GM10847 (cell line): ENCODE results near the gene ANAPC10.

Source experiments
- POLR2A ChIP-seq: IDR thresholded peaks from 2 replicates; pipeline ENCODE4 v1.6.1; 2011; ENCODE audit not compliant: insufficient read length; ENCODE audit errors: extremely low read depth

ANAPC10 gene, protein sequence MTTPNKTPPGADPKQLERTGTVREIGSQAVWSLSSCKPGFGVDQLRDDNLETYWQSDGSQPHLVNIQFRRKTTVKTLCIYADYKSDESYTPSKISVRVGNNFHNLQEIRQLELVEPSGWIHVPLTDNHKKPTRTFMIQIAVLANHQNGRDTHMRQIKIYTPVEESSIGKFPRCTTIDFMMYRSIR

DNA sequence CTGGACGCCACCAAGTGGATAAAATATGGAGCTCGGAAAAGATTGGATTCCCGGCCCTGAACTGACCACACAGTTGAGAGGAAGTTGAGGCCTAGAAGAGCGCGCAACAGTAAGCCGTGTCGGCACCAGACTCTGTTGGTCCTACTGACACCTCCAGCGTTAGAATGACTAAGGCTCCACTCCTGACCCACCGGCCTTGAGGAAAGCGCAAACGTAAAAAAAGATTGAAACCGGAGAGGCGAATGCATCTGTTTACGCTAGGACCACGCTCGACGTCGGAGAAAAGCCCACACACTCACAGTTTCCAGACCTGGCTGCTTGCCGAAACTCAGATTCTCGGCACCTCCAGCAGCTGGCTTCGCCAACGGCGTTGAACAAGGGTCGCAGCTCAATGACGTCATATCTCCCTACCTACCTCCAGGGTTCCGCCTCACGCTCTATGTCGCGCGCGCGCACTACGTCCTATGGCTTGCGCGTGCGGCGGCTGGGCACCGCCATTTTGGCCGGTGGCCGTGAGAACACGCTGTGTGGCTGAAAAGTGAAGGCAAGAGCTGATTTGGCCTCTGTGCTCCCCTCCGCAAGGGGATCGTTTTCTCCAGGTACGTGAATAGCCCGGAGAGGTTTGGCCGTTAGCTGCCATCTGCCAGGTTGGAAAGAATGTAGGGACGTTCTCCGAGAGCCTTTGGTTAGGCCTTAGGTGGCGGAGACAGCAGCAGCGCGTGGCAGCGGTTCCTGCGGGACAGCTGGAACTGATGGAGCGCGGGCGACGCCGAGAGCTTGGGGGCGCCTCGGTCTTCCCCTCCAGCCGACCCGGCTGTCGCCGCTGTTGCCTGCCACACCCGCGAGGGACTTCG, at the start of gene ANAPC10, which contains the start of gene ABCE1:
ANAPC10 (minus strand) TSS at position 376 of the 854 bp plus-strand sequence. CDS start 2,097 bp downstream, outside the sequence.
ABCE1 (plus strand) TSS at position 491 of the 854 bp plus-strand sequence. CDS start 6,102 bp downstream, outside the sequence.
- TF ChIP-seq POLR2A: peak; percentile 81

- TF ChIP-seq POLR2A: no peak
Observed at GRCh38 chr4:145132511-145133098, 34.6 kb upstream of the ANAPC10 start.

GRCh38 chr4:145131848-145132247, 33.9 kb upstream of the ANAPC10 start:
- TF ChIP-seq POLR2A: no peak

- no peak for TF ChIP-seq POLR2A
Observed at GRCh38 chr4:145130788-145131399, 32.9 kb upstream of the ANAPC10 start.

GRCh38 chr4:145130130-145130529, 32.1 kb upstream of the ANAPC10 start:
- no peak for TF ChIP-seq POLR2A

DNA sequence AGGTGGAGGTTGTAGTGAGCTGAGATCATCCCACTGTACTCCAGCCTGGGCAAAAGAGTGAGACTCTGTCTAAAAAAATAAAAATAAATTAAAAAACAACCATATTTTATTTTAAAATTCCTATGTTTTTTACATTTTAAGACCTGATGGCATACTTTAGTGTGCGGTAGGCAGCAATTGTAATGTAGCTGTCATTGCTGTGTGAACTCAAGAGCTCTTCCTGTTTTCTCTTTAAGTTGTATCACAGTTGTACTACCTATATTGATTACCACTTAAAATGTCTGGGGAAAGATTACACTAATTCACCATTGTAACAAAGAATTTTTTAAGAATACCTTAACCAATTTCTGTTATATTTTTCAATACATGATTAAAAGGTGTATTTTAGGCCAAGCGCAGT, 27.4 kb upstream of the ANAPC10 start:
- no peak for TF ChIP-seq POLR2A

GRCh38 chr4:145108128-145108527, 10.1 kb upstream of the ANAPC10 start:
- no peak for TF ChIP-seq POLR2A

DNA sequence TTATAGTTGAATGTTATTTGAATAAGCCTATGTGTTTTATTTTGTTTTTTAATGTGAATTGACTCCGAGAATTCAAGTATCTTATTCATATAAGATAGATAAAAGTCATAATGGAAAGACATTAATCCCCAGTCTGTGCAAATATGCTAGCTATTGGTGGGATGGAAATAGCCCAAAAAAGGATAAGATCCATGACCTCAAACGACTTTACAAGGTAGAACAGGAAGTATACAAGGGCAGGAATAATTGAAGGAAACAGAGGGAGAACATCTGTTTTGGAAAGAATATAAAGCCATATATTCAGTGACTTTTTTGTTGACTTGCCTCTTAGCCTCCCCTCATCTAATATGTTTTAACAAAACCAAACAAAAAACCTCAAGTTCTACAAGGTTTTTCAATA, 9.1 kb upstream of the ANAPC10 start:
- no peak for TF ChIP-seq POLR2A

DNA sequence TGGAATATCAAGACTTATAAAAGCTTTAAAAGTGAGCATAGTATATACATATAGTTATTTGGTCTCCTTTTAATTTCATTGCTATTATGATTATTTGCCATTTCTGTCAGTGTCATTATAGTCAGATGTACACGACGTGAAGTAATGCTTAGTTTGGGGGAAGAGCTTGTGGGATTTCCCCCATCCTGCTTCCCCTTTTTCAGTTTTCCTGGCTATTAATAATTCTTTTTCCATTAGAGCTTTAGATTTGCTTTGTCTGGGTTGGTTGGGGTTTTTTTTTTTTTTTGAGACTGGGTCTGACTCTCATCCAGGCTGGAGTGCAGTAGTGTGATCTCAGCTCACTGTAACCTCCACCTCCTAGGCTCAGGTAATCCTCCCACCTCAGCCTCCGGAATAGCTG, 5.5 kb upstream of the ANAPC10 start:
- no peak for TF ChIP-seq POLR2A

GRCh38 chr4:145102619-145103018, 4.6 kb upstream of the ANAPC10 start:
- no peak for TF ChIP-seq POLR2A

DNA sequence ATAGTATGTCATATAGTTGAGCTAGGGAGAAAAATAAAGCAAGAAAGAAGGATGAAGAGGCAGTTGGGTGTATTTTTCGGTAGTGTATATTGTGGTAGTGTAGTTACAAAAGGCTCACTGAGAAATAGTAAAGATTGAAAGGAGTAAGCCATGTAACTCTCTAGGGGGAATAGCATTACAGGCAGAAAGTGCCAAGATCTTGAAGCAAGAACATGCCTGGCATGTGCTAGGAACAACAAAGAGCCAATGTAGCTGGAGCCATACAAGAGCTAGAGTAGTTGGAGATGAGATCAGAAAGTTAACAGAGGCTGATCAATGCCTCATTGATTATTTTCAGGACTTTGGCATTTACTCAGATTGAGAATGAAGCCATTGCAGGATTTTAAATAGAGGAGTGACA, 3.1 kb upstream of the ANAPC10 start:
- no peak for TF ChIP-seq POLR2A

GRCh38 chr4:145099653-145100052, 1.7 kb upstream of the ANAPC10 start:
- no peak for TF ChIP-seq POLR2A

DNA sequence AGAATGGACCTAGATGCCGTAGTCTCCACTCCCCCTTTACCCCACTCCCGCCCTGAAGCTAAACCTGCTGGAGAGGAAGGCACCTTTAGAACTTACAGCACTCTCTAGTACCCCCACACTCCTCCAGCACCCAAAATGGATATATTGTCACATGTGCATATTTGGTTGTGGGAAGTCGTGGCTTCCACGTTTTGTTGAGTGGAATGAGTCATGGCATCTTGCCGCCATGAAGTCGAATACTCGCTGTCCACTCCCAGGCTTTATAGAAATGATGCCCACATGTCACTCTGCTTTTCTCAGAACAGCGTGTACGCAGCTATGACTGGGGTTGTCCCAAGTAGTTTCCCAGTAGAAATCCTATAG, 660 bp upstream of the ANAPC10 start:
- TF ChIP-seq POLR2A: no peak

- TF ChIP-seq POLR2A: no peak
Observed at GRCh38 chr4:145097331-145097820, 620 bp downstream of the ANAPC10 start.

- TF ChIP-seq POLR2A: no peak
Observed at GRCh38 chr4:145093638-145094037, 4.4 kb downstream of the ANAPC10 start.

DNA sequence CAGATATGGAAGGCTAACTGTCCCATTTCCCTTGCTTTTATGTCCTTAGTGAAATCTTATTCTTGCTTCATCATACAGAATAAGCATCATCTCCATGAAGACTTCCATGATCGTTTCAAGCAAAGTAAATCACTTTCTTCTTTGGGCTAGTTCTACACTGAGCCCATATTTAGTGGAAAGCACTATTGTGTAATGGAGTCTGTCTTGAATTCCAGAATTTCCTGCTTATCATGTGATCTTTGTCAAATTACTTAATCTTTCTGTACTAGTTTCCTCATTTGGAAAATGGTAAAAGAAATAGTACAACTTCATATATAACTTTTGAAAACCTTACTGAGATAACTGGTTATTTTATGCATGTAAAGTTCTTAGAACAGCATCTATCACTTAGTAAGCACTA, 7.6 kb downstream of the ANAPC10 start:
- TF ChIP-seq POLR2A: no peak
